ENCODE data around the gene DZIP3. TPM values are rescaled to one million over a fixed set of nuclear protein-coding genes. Genes with fewer than 3 reads are reported as not detected.

The DZIP3 gene
- total RNA-seq, 1 experiment from 2014 or later, result 22.1 TPM

DNA sequence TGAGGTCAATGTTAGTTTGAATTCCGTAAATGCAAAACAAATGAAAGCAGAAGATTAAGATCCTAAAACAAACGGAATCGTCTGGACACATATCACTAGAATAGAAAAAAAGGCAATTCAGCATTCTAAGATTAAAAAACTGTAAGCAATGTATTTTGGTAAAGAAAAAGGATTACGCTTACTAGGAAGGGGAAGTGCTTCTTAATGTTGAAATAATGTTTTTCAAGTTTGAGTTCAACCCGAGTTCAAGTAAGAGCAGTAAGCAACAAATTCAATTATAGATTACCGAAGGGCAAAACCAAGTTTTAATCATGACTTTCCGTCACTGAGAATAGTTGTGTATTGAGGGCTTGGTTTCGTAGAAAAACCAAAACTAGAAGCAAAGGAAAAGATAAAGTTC, 921 bp upstream of the DZIP3 start:
- H2AFZ ChIP-seq (ENCODE audit: low read length), result no peak overlapping the region
- DNase-seq, result no peak

More for the DNA sequence above, 921 bp upstream of the DZIP3 start:
- no peak overlapping the region for H3K14ac ChIP-seq (ENCODE audit: insufficient read depth, low read length)
- no peaks in the 10 kb centered on the region for H3K27me3 ChIP-seq (ENCODE audit: insufficient read depth, low read length)
- H3K18ac ChIP-seq (ENCODE audit: insufficient read length, low read depth, low read length), result no peak overlapping the region
- H4K5ac ChIP-seq (ENCODE audit: insufficient read length, low read depth, low read length), result peak overlapping the region; percentile 70
- H4K20me1 ChIP-seq (ENCODE audit: control insufficient read depth, insufficient read depth, insufficient read length), result no peaks in the 10 kb centered on the region
- peak overlapping the region; percentile 69 for H3K56ac ChIP-seq (ENCODE audit: insufficient read length, low read depth, low read length)
- peaks cover 9% of the 10 kb centered on the region for H3K23me2 ChIP-seq (ENCODE audit: insufficient read length, low read depth, low read length, poor library complexity, severe bottlenecking)
- TF ChIP-seq, protein P1, sequence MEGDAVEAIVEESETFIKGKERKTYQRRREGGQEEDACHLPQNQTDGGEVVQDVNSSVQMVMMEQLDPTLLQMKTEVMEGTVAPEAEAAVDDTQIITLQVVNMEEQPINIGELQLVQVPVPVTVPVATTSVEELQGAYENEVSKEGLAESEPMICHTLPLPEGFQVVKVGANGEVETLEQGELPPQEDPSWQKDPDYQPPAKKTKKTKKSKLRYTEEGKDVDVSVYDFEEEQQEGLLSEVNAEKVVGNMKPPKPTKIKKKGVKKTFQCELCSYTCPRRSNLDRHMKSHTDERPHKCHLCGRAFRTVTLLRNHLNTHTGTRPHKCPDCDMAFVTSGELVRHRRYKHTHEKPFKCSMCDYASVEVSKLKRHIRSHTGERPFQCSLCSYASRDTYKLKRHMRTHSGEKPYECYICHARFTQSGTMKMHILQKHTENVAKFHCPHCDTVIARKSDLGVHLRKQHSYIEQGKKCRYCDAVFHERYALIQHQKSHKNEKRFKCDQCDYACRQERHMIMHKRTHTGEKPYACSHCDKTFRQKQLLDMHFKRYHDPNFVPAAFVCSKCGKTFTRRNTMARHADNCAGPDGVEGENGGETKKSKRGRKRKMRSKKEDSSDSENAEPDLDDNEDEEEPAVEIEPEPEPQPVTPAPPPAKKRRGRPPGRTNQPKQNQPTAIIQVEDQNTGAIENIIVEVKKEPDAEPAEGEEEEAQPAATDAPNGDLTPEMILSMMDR (conservative IDR thresholded peaks at IDR 0.05), result no peak
- no peak overlapping the region for H4K91ac ChIP-seq (ENCODE audit: insufficient read length, low read depth, low read length)
- H4K8ac ChIP-seq (replicated peaks; ENCODE audit: insufficient read length, low read depth, low read length), result no peak overlapping the region
- no peak overlapping the region for H2BK15ac ChIP-seq (ENCODE audit: low read depth, low read length)
- no peaks in the 10 kb centered on the region for H3K79me1 ChIP-seq (ENCODE audit: insufficient read depth, low read depth, low read length, poor library complexity, severe bottlenecking)
- no peak overlapping the region for H2BK5ac ChIP-seq (ENCODE audit: insufficient read length, low read length)
- Mint-ChIP-seq H3K36me3 (ENCODE audit: insufficient read depth in 1 of 3, low read depth in 3 of 3) (peaks cover 4 to 16% (median 16%) of the 10 kb centered on the region in 3 experiments; a peak in 6 of 7 replicates), H3K9me3 (no peaks in the 10 kb centered on the region), H3K4me3 (peak overlapping the region; percentile 100), H3K4me1 (peaks cover 40 to 45% of the 10 kb centered on the region in 2 experiments), H3K27ac (peak overlapping the region; percentile 99 to 100 (median 100)), H3K27me3 (ENCODE audit: low read depth) (no peaks in the 10 kb centered on the region)
- H3T11ph ChIP-seq (ENCODE audit: low read length), result no peak overlapping the region
- peak overlapping the region; percentile 97 for H3K9ac ChIP-seq (ENCODE audit: extremely low read depth, insufficient read length, low read length)
- no peak overlapping the region for H2BK12ac ChIP-seq (ENCODE audit: insufficient read length, low read depth, low read length)
- H2AK5ac ChIP-seq (ENCODE audit: insufficient read length, low read length), result no peak overlapping the region
- H3K4me1 ChIP-seq (ENCODE audit: insufficient read depth, low read length), result no peaks in the 10 kb centered on the region
- H3K4ac ChIP-seq (ENCODE audit: low read depth, low read length), result no peak overlapping the region
- peak overlapping the region; percentile 70 for H3K27ac ChIP-seq (ENCODE audit: insufficient read length, low read depth, low read length)
- no peak overlapping the region for H2BK20ac ChIP-seq (ENCODE audit: low read depth, low read length, poor library complexity, severe bottlenecking)
- H3K79me2 ChIP-seq (ENCODE audit: insufficient read depth, low read length), result peaks cover 18% of the 10 kb centered on the region; the same call in 1 of the 2 replicates
- H3K4me2 ChIP-seq (ENCODE audit: insufficient read depth, insufficient read length, low read length), result peak overlapping the region; percentile 96
- no peaks in the 10 kb centered on the region for H3K9me3 ChIP-seq (ENCODE audit: control insufficient read depth, low read depth, low read length)
- no peak overlapping the region for H3K23ac ChIP-seq (ENCODE audit: insufficient read length, low read depth, low read length)
- WGBS (ENCODE audit: extremely low coverage, insufficient read length, low lambda C conversion rate), result no CpG with 5 or more reads among the region's 8 CpGs
- H2BK120ac ChIP-seq (ENCODE audit: low read depth, low read length, poor library complexity, severe bottlenecking), result no peak overlapping the region

All from H9 (cell line).